PFSK-1 (cell line): ENCODE measurements around the gene CENPM.

ENCODE experiments used
- POLR2AphosphoS5 ChIP-seq: IDR thresholded peaks from 2 replicates; pipeline ENCODE4 v1.6.1; 2012; ENCODE audit warnings: low read depth, mild to moderate bottlenecking, control low read depth, low read length, moderate library complexity
- REST ChIP-seq, 2 experiments: IDR thresholded peaks; 2 replicates each; pipeline versions ENCODE4 v1.6.1 to v1.8.0; 2011 to 2012; ENCODE audit warnings: low read depth in 2 of 2, low read length in 2 of 2, control low read depth in 1 of 2, inconsistent platforms in 1 of 2, mild to moderate bottlenecking in 1 of 2, moderate library complexity in 1 of 2; ENCODE audit not compliant: insufficient read depth in 1 of 2
- TAF1 ChIP-seq: IDR thresholded peaks from 2 replicates; pipeline ENCODE4 v1.6.1; 2012; ENCODE audit warnings: low read length, control low read depth, borderline replicate concordance; ENCODE audit not compliant: insufficient read depth

- no peak for TF ChIP-seq POLR2AphosphoS5
- no peak for TF ChIP-seq REST (IDR thresholded peaks at IDR 0.05; ENCODE audit: insufficient read depth in 1 of 2, low read depth in 2 of 2, low read length in 2 of 2)
- TF ChIP-seq TAF1: no peak
Observed at GRCh38 chr22:41976961-41977566, 30.1 kb upstream of the CENPM start.
